ENCODE results near the gene LMX1A. TPM values are rescaled to one million over a fixed set of nuclear protein-coding genes. Genes with fewer than 3 reads are reported as not detected.

LMX1A gene
- total and polyA plus RNA-seq, 9 of the 15 experiments (the other 6 are each of a cell fraction or from before 2014, with no cell fraction given) = not detected

GRCh38 chr1:165381745-165382505, 25.4 kb upstream of the LMX1A start:
- ChIA-PET POLR2A (interaction anchor here (0.6 kb wide), 1 partner anchor 161 kb away, joined by 3 read pairs; no protein-coding TSS in a partner anchor), CTCF (ENCODE audit: low intra/inter-chr PET ratio) (no interaction called here)
- Histone ChIP-seq H3K27ac (ENCODE audit: extremely low read depth, low read depth, low read length) (no peak overlapping the region), H3K79me2 (ENCODE audit: control insufficient read depth, insufficient read depth, low read length) (no peaks in the 10 kb centered on the region), H3K9me1 (ENCODE audit: control insufficient read depth, insufficient read depth, low read length) (no peaks in the 10 kb centered on the region), H4K20me1 (replicated peaks; ENCODE audit: control insufficient read depth, insufficient read depth, low read length) (no peaks in the 10 kb centered on the region), H3K4me3 (no peak overlapping the region), H3K9me3 (replicated peaks; ENCODE audit: control insufficient read depth, insufficient read depth, low read depth, low read length) (no peaks in the 10 kb centered on the region), H3K4me1 (replicated peaks in 1 of 2; ENCODE audit: control insufficient read depth in 2 of 2, insufficient read depth in 2 of 2, low read length in 2 of 2) (no peaks in the 10 kb centered on the region), H3K9ac (ENCODE audit: insufficient read depth in 1 of 2, low read depth in 2 of 2, low read length in 2 of 2) (no peak overlapping the region), H2AFZ (ENCODE audit: low read depth, low read length) (no peak overlapping the region), H3K36me3 (ENCODE audit: control insufficient read depth, insufficient read depth, low read length) (no peaks in the 10 kb centered on the region), H3K4me2 (ENCODE audit: insufficient read depth, low read length) (no peak overlapping the region), H3K27me3 (ENCODE audit: control insufficient read depth in 2 of 2, insufficient read depth in 2 of 2, low read length in 2 of 2) (peaks cover 2 to 5% of the 10 kb centered on the region in 2 experiments; a peak in 3 of 5 replicates)
- no peak for FAIRE-seq
- no peak for DNase-seq (ENCODE audit: extremely low read depth in 1 of 4, low spot score in 3 of 4)
- intact Hi-C loops (cut with micrococcal nuclease) = no loop called here
- in situ Hi-C loops (cut with MboI) = no loop called here
- no TSS peak for BruUV-seq (replicated peaks)
- ATAC-seq = no peak
- 1% methylated on average over 6 of the region's 6 CpGs for WGBS (ENCODE audit: insufficient coverage, low coverage, missing lambda C conversion rate)
- no peak for TF ChIP-seq SREBF2 (CRISPR knock-in tag; IDR thresholded peaks at IDR 0.05)
- TF ChIP-seq ASH1L (IDR thresholded peaks at IDR 0.05; ENCODE audit: borderline replicate concordance, low read depth, partially characterized antibody) = no peak
- TF ChIP-seq TAF15 (IDR thresholded peaks at IDR 0.05; ENCODE audit: low read depth, low read length) = no peak
- TF ChIP-seq CBX2 (IDR thresholded peaks at IDR 0.05; ENCODE audit: insufficient read depth, low read length, poor library complexity, severe bottlenecking) = no peak
- no peak for TF ChIP-seq ARID1B (IDR thresholded peaks at IDR 0.05)
- no peak for TF ChIP-seq CREB5 (CRISPR knock-in tag; IDR thresholded peaks at IDR 0.05)
- no peak for TF ChIP-seq TSHZ1 (CRISPR knock-in tag; IDR thresholded peaks at IDR 0.05)
- TF ChIP-seq NR2C2 (CRISPR knock-in tag; IDR thresholded peaks at IDR 0.05) = no peak
- no peak for TF ChIP-seq NR2C2 (tag; IDR thresholded peaks at IDR 0.05)
- no peak for TF ChIP-seq THAP12 (CRISPR knock-in tag; IDR thresholded peaks at IDR 0.05)
- no peak for TF ChIP-seq FOS (IDR thresholded peaks at IDR 0.05; ENCODE audit: extremely low read depth, insufficient read length)
- no peak for TF ChIP-seq RBFOX2 (IDR thresholded peaks at IDR 0.05; ENCODE audit: low read depth, low read length)
- no peak for TF ChIP-seq E2F1 (CRISPR knock-in tag; IDR thresholded peaks at IDR 0.05)
